Uterus (tissue), 2 donors: ENCODE results near the gene JARID2.

Experiments used
- POLR2A ChIP-seq, 2 donors: fragments of 450-650 bp; IDR thresholded peaks; one replicate each; pipeline ENCODE4 v1.6.1; 2016; ENCODE audit warnings: antibody characterized with exemption in 2 of 2, mild to moderate bottlenecking in 1 of 2, moderate library complexity in 1 of 2
- TF ChIP-seq, protein P1 (sequence below), 4 experiments: fragments of 200-600 bp in 2 of 4; fragments of 450-650 bp in 2 of 4; sonication (generic) in 2 of 4; IDR thresholded peaks; one replicate each; pipeline ENCODE4 v1.5.1; 2016 to 2019; ENCODE audit warnings: antibody characterized with exemption in 4 of 4, mild to moderate bottlenecking in 2 of 4, moderate library complexity in 1 of 4

DNA sequence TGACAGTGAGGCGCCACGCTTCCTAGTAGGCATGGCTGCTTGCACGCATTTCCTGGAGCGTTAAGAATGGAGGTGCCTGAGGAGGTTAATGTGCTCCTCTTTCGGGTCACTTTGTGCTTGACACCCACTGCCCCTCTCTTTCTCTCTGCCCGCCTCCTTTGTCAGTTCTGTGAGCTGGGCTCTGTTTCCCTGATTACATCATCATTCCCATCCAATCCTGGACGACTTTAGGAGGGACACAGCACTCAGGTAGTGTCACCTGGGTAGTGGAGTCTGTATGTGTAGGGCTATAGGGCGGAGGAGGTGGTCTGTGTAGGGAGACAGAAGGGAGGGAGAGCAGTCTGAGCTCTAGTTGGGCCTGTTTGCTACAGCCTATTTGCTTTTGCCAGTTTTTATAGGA lies 136.8 kb downstream of the JARID2 start:
- TF ChIP-seq, protein P1, sequence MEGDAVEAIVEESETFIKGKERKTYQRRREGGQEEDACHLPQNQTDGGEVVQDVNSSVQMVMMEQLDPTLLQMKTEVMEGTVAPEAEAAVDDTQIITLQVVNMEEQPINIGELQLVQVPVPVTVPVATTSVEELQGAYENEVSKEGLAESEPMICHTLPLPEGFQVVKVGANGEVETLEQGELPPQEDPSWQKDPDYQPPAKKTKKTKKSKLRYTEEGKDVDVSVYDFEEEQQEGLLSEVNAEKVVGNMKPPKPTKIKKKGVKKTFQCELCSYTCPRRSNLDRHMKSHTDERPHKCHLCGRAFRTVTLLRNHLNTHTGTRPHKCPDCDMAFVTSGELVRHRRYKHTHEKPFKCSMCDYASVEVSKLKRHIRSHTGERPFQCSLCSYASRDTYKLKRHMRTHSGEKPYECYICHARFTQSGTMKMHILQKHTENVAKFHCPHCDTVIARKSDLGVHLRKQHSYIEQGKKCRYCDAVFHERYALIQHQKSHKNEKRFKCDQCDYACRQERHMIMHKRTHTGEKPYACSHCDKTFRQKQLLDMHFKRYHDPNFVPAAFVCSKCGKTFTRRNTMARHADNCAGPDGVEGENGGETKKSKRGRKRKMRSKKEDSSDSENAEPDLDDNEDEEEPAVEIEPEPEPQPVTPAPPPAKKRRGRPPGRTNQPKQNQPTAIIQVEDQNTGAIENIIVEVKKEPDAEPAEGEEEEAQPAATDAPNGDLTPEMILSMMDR (IDR thresholded peaks at IDR 0.05) = no peak
- TF ChIP-seq POLR2A (IDR thresholded peaks at IDR 0.05) = no peak
